ENCODE measurements around the gene JSRP1. TPM values are rescaled to one million over a fixed set of nuclear protein-coding genes. Genes with fewer than 3 reads are reported as not detected.
A peak's percentile ranks its signal among the peaks of the same experiment; 100 is the strongest.

The JSRP1 gene
- total and polyA plus RNA-seq, 2 experiments from 2014 or later = 2.4 to 3.1 TPM

GRCh38 chr19:2226051-2226839, 30.0 kb downstream of the JSRP1 start:
- Histone ChIP-seq H3K36me3 (ENCODE audit: insufficient read depth) (no peaks in the 10 kb centered on the region; the same call in 1 of the 2 replicates), H3F3A (replicated peaks; ENCODE audit: low read depth) (0 out of 2 replicates have a peak, but pooled peaks cover under 1% of the 10 kb centered on the region), H3K4me2 (no peak overlapping the region), H3K4me3 (no peak overlapping the region), H2AFZ (no peak overlapping the region), H3K27me3 (ENCODE audit: insufficient read depth) (no peaks in the 10 kb centered on the region), H3K9me2 (ENCODE audit: insufficient read depth) (no peaks in the 10 kb centered on the region), H3K79me2 (replicated peaks; ENCODE audit: insufficient read depth) (no peaks in the 10 kb centered on the region), H4K20me1 (replicated peaks; ENCODE audit: insufficient read depth) (peaks cover 5% of the 10 kb centered on the region; the same call in 1 of the 2 replicates), H3K4me1 (ENCODE audit: insufficient read depth) (no peaks in the 10 kb centered on the region), H3K27ac (ENCODE audit: low read depth) (no peak overlapping the region)
- H3K4me1 Mint-ChIP-seq = no peaks in the 10 kb centered on the region
- DNase-seq (ENCODE audit: low spot score) (no peak), ATAC-seq (no peak)
- H3K4me3 Mint-ChIP-seq = no peak overlapping the region
- H3K27me3 Mint-ChIP-seq (ENCODE audit: insufficient read depth, low read depth, poor library complexity) = peaks cover 6% of the 10 kb centered on the region
- no peak overlapping the region for H3K27ac Mint-ChIP-seq
- TF ChIP-seq REST (IDR thresholded peaks at IDR 0.05; ENCODE audit: unreplicated experiment) (no peak), ETS1 (IDR thresholded peaks at IDR 0.05) (no peak), EZH2phosphoT487 (IDR thresholded peaks at IDR 0.05; ENCODE audit: unreplicated experiment) (no peak), STAT1 (IDR thresholded peaks at IDR 0.05; ENCODE audit: unreplicated experiment) (no peak), CREB1 (CRISPR knock-in tag; IDR thresholded peaks at IDR 0.05; ENCODE audit: low read depth) (no peak)
- H3K9me3 Mint-ChIP-seq = no peaks in the 10 kb centered on the region
- peaks cover 31% of the 10 kb centered on the region for H3K36me3 Mint-ChIP-seq (ENCODE audit: low read depth)

GRCh38 chr19:2225415-2226050, 30.7 kb downstream of the JSRP1 start:
- no peak overlapping the region for H3K4me3 ChIP-seq
- no peaks in the 10 kb centered on the region for H3K27me3 ChIP-seq (ENCODE audit: insufficient read depth)
- no peaks in the 10 kb centered on the region for H3K9me3 Mint-ChIP-seq
- H3K27me3 Mint-ChIP-seq (ENCODE audit: insufficient read depth, low read depth, poor library complexity) = peaks cover 6% of the 10 kb centered on the region
- H3K4me1 ChIP-seq (ENCODE audit: insufficient read depth) = no peaks in the 10 kb centered on the region
- H3K27ac Mint-ChIP-seq = no peak overlapping the region
- peaks cover 35% of the 10 kb centered on the region for H3K36me3 Mint-ChIP-seq (ENCODE audit: low read depth)
- H3K79me2 ChIP-seq (replicated peaks; ENCODE audit: insufficient read depth) = no peaks in the 10 kb centered on the region
- no peak overlapping the region for H2AFZ ChIP-seq
- no peaks in the 10 kb centered on the region; the same call in 1 of the 2 replicates for H3K36me3 ChIP-seq (ENCODE audit: insufficient read depth)
- H3F3A ChIP-seq (replicated peaks; ENCODE audit: low read depth) = 0 out of 2 replicates have a peak, but pooled peaks cover 1% of the 10 kb centered on the region
- ATAC-seq = no peak
- no peak for DNase-seq (ENCODE audit: low spot score)
- H4K20me1 ChIP-seq (replicated peaks; ENCODE audit: insufficient read depth) = peaks cover 5% of the 10 kb centered on the region; the same call in 1 of the 2 replicates
- no peak overlapping the region for H3K4me2 ChIP-seq
- no peak overlapping the region for H3K4me3 Mint-ChIP-seq
- H3K4me1 Mint-ChIP-seq = no peaks in the 10 kb centered on the region
- peak overlapping the region; percentile 78 for H3K27ac ChIP-seq (ENCODE audit: low read depth)
- no peaks in the 10 kb centered on the region for H3K9me2 ChIP-seq (ENCODE audit: insufficient read depth)
- TF ChIP-seq POLR2AphosphoS5 (IDR thresholded peaks at IDR 0.05; ENCODE audit: low read depth) (no peak), EZH2 (IDR thresholded peaks at IDR 0.05; ENCODE audit: low read depth, unreplicated experiment) (no peak), EZH2phosphoT487 (IDR thresholded peaks at IDR 0.05; ENCODE audit: unreplicated experiment) (no peak), ETS1 (IDR thresholded peaks at IDR 0.05) (no peak), ZNF331 (CRISPR knock-in tag; IDR thresholded peaks at IDR 0.05; ENCODE audit: low read depth) (no peak), CTCF (conservative IDR thresholded peaks at IDR 0.05; ENCODE audit: low read depth in 2 of 2) (no peak), NANOG (IDR thresholded peaks at IDR 0.05; ENCODE audit: borderline replicate concordance) (no peak), ZNF114 (CRISPR knock-in tag; IDR thresholded peaks at IDR 0.05) (no peak)

Data from GM23338 (cell line).